Peyer's patch (tissue), 4 donors: ENCODE measurements around the gene ATG5. TPM values are rescaled to one million over a fixed set of nuclear protein-coding genes. Genes with fewer than 3 reads are reported as not detected.

Experiments used
- DNase-seq, 3 donors: peaks; one replicate each; pipeline ENCODE4 v3.0.0-alpha.2; 2017 to 2019
- H3K27ac ChIP-seq, 4 donors: fragments of 200-600 bp; sonication (generic); one replicate each; pipeline ENCODE4 v1.5.1; 2016 to 2019
- H3K27me3 ChIP-seq, 2 donors: fragments of 200-600 bp; sonication (generic); one replicate each; pipeline ENCODE4 v1.5.1; 2019
- H3K36me3 ChIP-seq, 3 donors: fragments of 200-600 bp; sonication (generic); one replicate each; pipeline ENCODE4 v1.5.1; 2016 to 2019
- H3K4me1 ChIP-seq, 4 donors: fragments of 200-600 bp; sonication (generic); one replicate each; pipeline ENCODE4 v1.5.1; 2016 to 2019
- H3K4me3 ChIP-seq, 4 donors: fragments of 200-600 bp; sonication (generic); 1 replicate in 3 of 4; 2 replicates in 1 of 4; pipeline ENCODE4 v1.5.1; 2016 to 2019; ENCODE audit warnings: mild to moderate bottlenecking in 1 of 4
- H3K9me3 ChIP-seq, 4 donors: fragments of 200-600 bp; sonication (generic); one replicate each; pipeline ENCODE4 v1.5.1; 2016 to 2019; ENCODE audit warnings: mild to moderate bottlenecking in 1 of 4
- CTCF ChIP-seq, 6 experiments: fragments of 450-650 bp in 4 of 6; fragments of 200-600 bp in 2 of 6; sonication (generic) in 1 of 6; IDR thresholded peaks; one replicate each; pipeline ENCODE4 v1.5.1; 2017 to 2019; ENCODE audit warnings: antibody characterized with exemption in 6 of 6, mild to moderate bottlenecking in 3 of 6, moderate library complexity in 1 of 6
- POLR2A ChIP-seq, 2 donors: fragments of 450-650 bp; IDR thresholded peaks; one replicate each; pipeline ENCODE4 v1.5.1; 2017; ENCODE audit warnings: antibody characterized with exemption in 2 of 2, mild to moderate bottlenecking in 2 of 2, moderate library complexity in 2 of 2
- total RNA-seq, 4 donors: library from RNA; depleted of rRNA; stranded (reverse); fragments of >200 nt; gene quantifications; one replicate each; pipeline ENCODE4 v1.1.0, GENCODE V29; 2016

Gene ATG5
- total RNA-seq, 4 donors from 2014 or later, result 42.7 to 73.4 (median 60.2) TPM

GRCh38 chr6:106168097-106168888 is 157.3 kb downstream of the ATG5 start:
- Histone ChIP-seq H3K4me1 (peaks cover 0 to 12% (median 6%) of the 10 kb centered on the region in 4 donors), H3K36me3 (no peaks in the 10 kb centered on the region), H3K27me3 (no peaks in the 10 kb centered on the region), H3K9me3 (no peaks in the 10 kb centered on the region), H3K4me3 (no peak overlapping the region), H3K27ac (no peak overlapping the region)
- no peak for DNase-seq
- TF ChIP-seq CTCF (IDR thresholded peaks at IDR 0.05) (no peak), POLR2A (IDR thresholded peaks at IDR 0.05) (no peak)

- no peak for TF ChIP-seq CTCF (IDR thresholded peaks at IDR 0.05)
- no peak for TF ChIP-seq POLR2A (IDR thresholded peaks at IDR 0.05)
- Histone ChIP-seq H3K4me3 (no peak overlapping the region), H3K27ac (no peak overlapping the region), H3K36me3 (no peaks in the 10 kb centered on the region), H3K27me3 (no peaks in the 10 kb centered on the region), H3K9me3 (no peaks in the 10 kb centered on the region), H3K4me1 (peaks cover 4 to 15% (median 9%) of the 10 kb centered on the region in 4 donors)
- DNase-seq, result no peak
Observed at GRCh38 chr6:106167096-106167814, 158.3 kb downstream of the ATG5 start.

- H3K27ac ChIP-seq, result no peak overlapping the region
- no peaks in the 10 kb centered on the region for H3K36me3 ChIP-seq
- no peak overlapping the region for H3K4me3 ChIP-seq
- no peak for TF ChIP-seq CTCF (IDR thresholded peaks at IDR 0.05)
- TF ChIP-seq POLR2A (IDR thresholded peaks at IDR 0.05), result no peak
- no peaks in the 10 kb centered on the region for H3K9me3 ChIP-seq
- H3K4me1 ChIP-seq, result peaks cover 4 to 15% (median 9%) of the 10 kb centered on the region in 4 donors
- no peak for DNase-seq
- no peaks in the 10 kb centered on the region for H3K27me3 ChIP-seq
Observed at GRCh38 chr6:106165885-106166485, 159.6 kb downstream of the ATG5 start.

- no peaks in the 10 kb centered on the region for H3K36me3 ChIP-seq
- peaks cover 4 to 15% (median 9%) of the 10 kb centered on the region in 4 donors for H3K4me1 ChIP-seq
- H3K9me3 ChIP-seq, result no peaks in the 10 kb centered on the region
- TF ChIP-seq POLR2A (IDR thresholded peaks at IDR 0.05) (no peak), CTCF (IDR thresholded peaks at IDR 0.05) (no peak)
- H3K27me3 ChIP-seq, result no peaks in the 10 kb centered on the region
- DNase-seq, result peak in 2 of 3 donors; percentile 62 to 73
- peak overlapping the region in 1 of 4 donors; percentile 2 for H3K4me3 ChIP-seq
- peak overlapping the region; percentile 76 to 82 (median 81) for H3K27ac ChIP-seq
Observed at GRCh38 chr6:106163966-106164877, 161.3 kb downstream of the ATG5 start.

GRCh38 chr6:106163446-106163965 is 162.1 kb downstream of the ATG5 start:
- no peaks in the 10 kb centered on the region for H3K27me3 ChIP-seq
- peak overlapping the region in 1 of 4 donors; percentile 2 for H3K4me3 ChIP-seq
- no peaks in the 10 kb centered on the region for H3K9me3 ChIP-seq
- H3K4me1 ChIP-seq, result peaks cover 4 to 15% (median 9%) of the 10 kb centered on the region in 4 donors
- TF ChIP-seq POLR2A (IDR thresholded peaks at IDR 0.05) (no peak), CTCF (IDR thresholded peaks at IDR 0.05) (peak in 2 of 6 experiments; percentile 14 to 20)
- peak in 2 of 3 donors; percentile 63 to 77 for DNase-seq
- no peaks in the 10 kb centered on the region for H3K36me3 ChIP-seq
- H3K27ac ChIP-seq, result peak overlapping the region; percentile 76 to 82 (median 81)
